Liver (tissue), 9 donors: ENCODE results near the gene PRKD3. TPM values are rescaled to one million over a fixed set of nuclear protein-coding genes. Genes with fewer than 3 reads are reported as not detected.

Experiments used
- DNase-seq: peaks from one replicate; pipeline ENCODE4 v3.0.0-alpha.2; 2017; ENCODE audit warnings: low spot score
- H3K27ac ChIP-seq, 2 donors: one replicate each; pipeline ENCODE4 v1.7.0; 2013; ENCODE audit warnings: inconsistent platforms in 2 of 2, low read length in 2 of 2, control low read depth in 1 of 2, low read depth in 1 of 2, mild to moderate bottlenecking in 1 of 2
- H3K27me3 ChIP-seq, 4 donors: one replicate each; pipeline versions ENCODE4 v1.6.1 to v1.7.0; 2013; ENCODE audit warnings: low read length in 3 of 4, inconsistent platforms in 1 of 4, mild to moderate bottlenecking in 1 of 4, moderate library complexity in 1 of 4; ENCODE audit not compliant: control insufficient read depth in 4 of 4, insufficient read depth in 4 of 4
- H3K36me3 ChIP-seq, 4 donors: one replicate each; pipeline versions ENCODE4 v1.6.1 to v1.7.0; 2013; ENCODE audit warnings: low read length in 3 of 4, mild to moderate bottlenecking in 3 of 4, low read depth in 1 of 4, moderate library complexity in 1 of 4; ENCODE audit not compliant: control insufficient read depth in 4 of 4, insufficient read depth in 3 of 4
- H3K4me1 ChIP-seq, 4 donors: one replicate each; pipeline versions ENCODE4 v1.6.1 to v1.7.0; 2013; ENCODE audit warnings: low read length in 3 of 4, mild to moderate bottlenecking in 3 of 4, moderate library complexity in 1 of 4; ENCODE audit not compliant: control insufficient read depth in 4 of 4, insufficient read depth in 4 of 4
- H3K4me3 ChIP-seq, 3 donors: one replicate each; pipeline versions ENCODE4 v1.6.1 to v1.7.0; 2013; ENCODE audit warnings: low read length in 3 of 3, control low read depth in 1 of 3, low read depth in 1 of 3, mild to moderate bottlenecking in 1 of 3
- H3K9ac ChIP-seq, 2 donors: one replicate each; pipeline ENCODE4 v1.7.0; 2013; ENCODE audit warnings: low read length in 2 of 2, mild to moderate bottlenecking in 2 of 2, moderate library complexity in 2 of 2, control low read depth in 1 of 2, low read depth in 1 of 2
- H3K9me3 ChIP-seq, 4 donors: one replicate each; pipeline versions ENCODE4 v1.6.1 to v1.7.0; 2013; ENCODE audit warnings: low read length in 3 of 4; ENCODE audit not compliant: control insufficient read depth in 4 of 4
- EGR1 ChIP-seq, 2 donors: IDR thresholded peaks; 2 replicates each; pipeline ENCODE4 v1.6.1; 2016 to 2018; ENCODE audit warnings: antibody characterized with exemption in 2 of 2, low read depth in 2 of 2
- FOXA1 ChIP-seq: IDR thresholded peaks from 2 replicates; pipeline ENCODE4 v1.6.1; 2016; ENCODE audit warnings: antibody characterized with exemption
- FOXA2 ChIP-seq: IDR thresholded peaks from 2 replicates; pipeline ENCODE4 v1.6.1; 2016; ENCODE audit warnings: antibody characterized with exemption
- GABPA ChIP-seq, 2 donors: IDR thresholded peaks in 1 of 2; conservative IDR thresholded peaks in 1 of 2; 2 replicates each; pipeline ENCODE4 v1.6.1; 2016; ENCODE audit warnings: antibody characterized with exemption in 2 of 2, mild to moderate bottlenecking in 1 of 2, moderate library complexity in 1 of 2
- HNF4A ChIP-seq, 2 donors: conservative IDR thresholded peaks; 2 replicates each; pipeline ENCODE4 v1.6.1; 2016; ENCODE audit warnings: antibody characterized with exemption in 2 of 2, mild to moderate bottlenecking in 2 of 2
- HNF4G ChIP-seq: IDR thresholded peaks from 2 replicates; pipeline ENCODE4 v1.6.1; 2016; ENCODE audit warnings: antibody characterized with exemption
- JUND ChIP-seq, 2 donors: IDR thresholded peaks; 2 replicates each; pipeline ENCODE4 v1.6.1; 2016; ENCODE audit warnings: antibody characterized with exemption in 2 of 2
- NR2F2 ChIP-seq: IDR thresholded peaks from 2 replicates; pipeline ENCODE4 v1.6.1; 2016; ENCODE audit warnings: antibody characterized with exemption
- RAD21 ChIP-seq, 2 donors: IDR thresholded peaks; 2 replicates each; pipeline ENCODE4 v1.6.1; 2016; ENCODE audit warnings: antibody characterized with exemption in 2 of 2, mild to moderate bottlenecking in 2 of 2
- RXRA ChIP-seq, 2 donors: IDR thresholded peaks; 2 replicates each; pipeline ENCODE4 v1.6.1; 2017 to 2018; ENCODE audit warnings: antibody characterized with exemption in 2 of 2, mild to moderate bottlenecking in 1 of 2
- SP1 ChIP-seq: IDR thresholded peaks from 2 replicates; pipeline ENCODE4 v1.6.1; 2018; ENCODE audit warnings: antibody characterized with exemption, mild to moderate bottlenecking
- TAF1 ChIP-seq: conservative IDR thresholded peaks from 2 replicates; pipeline ENCODE4 v1.6.1; 2016; ENCODE audit warnings: antibody characterized with exemption, mild to moderate bottlenecking
- YY1 ChIP-seq: IDR thresholded peaks from 2 replicates; pipeline ENCODE4 v1.6.1; 2016; ENCODE audit warnings: antibody characterized with exemption, mild to moderate bottlenecking
- WGBS: extraction: QIAGEN DNeasy Blood & Tissue Kit; methylation state at CpG from one replicate; pipeline ENCODE4 v1.1.7; 2013; 5-methylcytosine and 5-hydroxymethylcytosine counted together
- polyA plus RNA-seq, 2 donors: library from polyadenylated mRNA; stranded (reverse) in 1 of 2; unstranded in 1 of 2; fragments of 200-250 nt in 1 of 2; fragments of >200 nt in 1 of 2; fragmentation: Nextera tagmentation in 1 of 2; extraction: Ambion mirVana in 1 of 2; gene quantifications; one replicate each; pipeline versions ENCODE4 v1.2.1 to v1.2.3, GENCODE V29; 2013 to 2015
- total RNA-seq, 2 donors: library from RNA; depleted of rRNA; stranded (reverse); fragments of >200 nt; gene quantifications; one replicate each; pipeline ENCODE4 v1.2.3, GENCODE V29; 2014
- TF ChIP-seq, protein P1 (sequence below): fragments of 150-350 bp; IDR thresholded peaks from 2 replicates; pipeline ENCODE4 v1.5.1; 2017; ENCODE audit warnings: improper control_type of control experiment, low read depth, low read length; ENCODE audit not compliant: missing input control
- TF ChIP-seq, protein P2 (sequence below): IDR thresholded peaks from 2 replicates; pipeline ENCODE4 v1.6.1; 2016; ENCODE audit warnings: antibody characterized with exemption
- TF ChIP-seq, protein P3 (sequence below): IDR thresholded peaks from 2 replicates; pipeline ENCODE4 v1.6.1; 2016; ENCODE audit warnings: antibody characterized with exemption
- TF ChIP-seq, protein P4 (sequence below): IDR thresholded peaks from 2 replicates; pipeline ENCODE4 v1.6.1; 2016; ENCODE audit warnings: antibody characterized with exemption, mild to moderate bottlenecking
- TF ChIP-seq, protein P5 (sequence below): IDR thresholded peaks from 2 replicates; pipeline ENCODE4 v1.6.1; 2016; ENCODE audit warnings: antibody characterized with exemption
- donor health status: healthy.
- donor health status: healthy.
- donor health status: healthy.
- donor health status: healthy.
- donor health status: healthy.

Gene PRKD3
- total and polyA plus RNA-seq, 4 donors, result 4.4 to 19.7 (median 8.1) TPM

GRCh38 chr2:37348155-37348554, 23.5 kb upstream of the PRKD3 start:
- peaks cover 8 to 18% (median 13%) of the 10 kb centered on the region in 4 donors for H3K4me1 ChIP-seq
- no peaks in the 10 kb centered on the region for H3K36me3 ChIP-seq
- DNase-seq, result no peak

More at GRCh38 chr2:37348155-37348554, 23.5 kb upstream of the PRKD3 start:
- Histone ChIP-seq H3K27ac (no peak overlapping the region), H3K9ac (no peak overlapping the region), H3K9me3 (no peaks in the 10 kb centered on the region), H3K27me3 (no peaks in the 10 kb centered on the region), H3K4me3 (no peak overlapping the region)
- 88% methylated on average over 5 of the region's 5 CpGs for WGBS
- TF ChIP-seq TAF1 (no peak), NR2F2 (no peak), EGR1 (IDR thresholded peaks at IDR 0.05; ENCODE audit: low read depth in 2 of 2) (no peak), HNF4A (conservative IDR thresholded peaks at IDR 0.05) (no peak), JUND (IDR thresholded peaks at IDR 0.05) (no peak), HNF4G (no peak), SP1 (no peak), RAD21 (IDR thresholded peaks at IDR 0.05) (no peak), FOXA2 (no peak), YY1 (no peak), RXRA (IDR thresholded peaks at IDR 0.05) (no peak), GABPA (IDR thresholded peaks at IDR 0.05 in 1 of 2, conservative IDR thresholded peaks at IDR 0.05 in 1 of 2) (no peak), FOXA1 (no peak)
- TF ChIP-seq, protein P1, sequence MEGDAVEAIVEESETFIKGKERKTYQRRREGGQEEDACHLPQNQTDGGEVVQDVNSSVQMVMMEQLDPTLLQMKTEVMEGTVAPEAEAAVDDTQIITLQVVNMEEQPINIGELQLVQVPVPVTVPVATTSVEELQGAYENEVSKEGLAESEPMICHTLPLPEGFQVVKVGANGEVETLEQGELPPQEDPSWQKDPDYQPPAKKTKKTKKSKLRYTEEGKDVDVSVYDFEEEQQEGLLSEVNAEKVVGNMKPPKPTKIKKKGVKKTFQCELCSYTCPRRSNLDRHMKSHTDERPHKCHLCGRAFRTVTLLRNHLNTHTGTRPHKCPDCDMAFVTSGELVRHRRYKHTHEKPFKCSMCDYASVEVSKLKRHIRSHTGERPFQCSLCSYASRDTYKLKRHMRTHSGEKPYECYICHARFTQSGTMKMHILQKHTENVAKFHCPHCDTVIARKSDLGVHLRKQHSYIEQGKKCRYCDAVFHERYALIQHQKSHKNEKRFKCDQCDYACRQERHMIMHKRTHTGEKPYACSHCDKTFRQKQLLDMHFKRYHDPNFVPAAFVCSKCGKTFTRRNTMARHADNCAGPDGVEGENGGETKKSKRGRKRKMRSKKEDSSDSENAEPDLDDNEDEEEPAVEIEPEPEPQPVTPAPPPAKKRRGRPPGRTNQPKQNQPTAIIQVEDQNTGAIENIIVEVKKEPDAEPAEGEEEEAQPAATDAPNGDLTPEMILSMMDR, result no peak
- TF ChIP-seq, protein P2, sequence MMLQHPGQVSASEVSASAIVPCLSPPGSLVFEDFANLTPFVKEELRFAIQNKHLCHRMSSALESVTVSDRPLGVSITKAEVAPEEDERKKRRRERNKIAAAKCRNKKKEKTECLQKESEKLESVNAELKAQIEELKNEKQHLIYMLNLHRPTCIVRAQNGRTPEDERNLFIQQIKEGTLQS, result no peak
- TF ChIP-seq, protein P3, sequence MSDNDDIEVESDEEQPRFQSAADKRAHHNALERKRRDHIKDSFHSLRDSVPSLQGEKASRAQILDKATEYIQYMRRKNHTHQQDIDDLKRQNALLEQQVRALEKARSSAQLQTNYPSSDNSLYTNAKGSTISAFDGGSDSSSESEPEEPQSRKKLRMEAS, result no peak
- TF ChIP-seq, protein P4, sequence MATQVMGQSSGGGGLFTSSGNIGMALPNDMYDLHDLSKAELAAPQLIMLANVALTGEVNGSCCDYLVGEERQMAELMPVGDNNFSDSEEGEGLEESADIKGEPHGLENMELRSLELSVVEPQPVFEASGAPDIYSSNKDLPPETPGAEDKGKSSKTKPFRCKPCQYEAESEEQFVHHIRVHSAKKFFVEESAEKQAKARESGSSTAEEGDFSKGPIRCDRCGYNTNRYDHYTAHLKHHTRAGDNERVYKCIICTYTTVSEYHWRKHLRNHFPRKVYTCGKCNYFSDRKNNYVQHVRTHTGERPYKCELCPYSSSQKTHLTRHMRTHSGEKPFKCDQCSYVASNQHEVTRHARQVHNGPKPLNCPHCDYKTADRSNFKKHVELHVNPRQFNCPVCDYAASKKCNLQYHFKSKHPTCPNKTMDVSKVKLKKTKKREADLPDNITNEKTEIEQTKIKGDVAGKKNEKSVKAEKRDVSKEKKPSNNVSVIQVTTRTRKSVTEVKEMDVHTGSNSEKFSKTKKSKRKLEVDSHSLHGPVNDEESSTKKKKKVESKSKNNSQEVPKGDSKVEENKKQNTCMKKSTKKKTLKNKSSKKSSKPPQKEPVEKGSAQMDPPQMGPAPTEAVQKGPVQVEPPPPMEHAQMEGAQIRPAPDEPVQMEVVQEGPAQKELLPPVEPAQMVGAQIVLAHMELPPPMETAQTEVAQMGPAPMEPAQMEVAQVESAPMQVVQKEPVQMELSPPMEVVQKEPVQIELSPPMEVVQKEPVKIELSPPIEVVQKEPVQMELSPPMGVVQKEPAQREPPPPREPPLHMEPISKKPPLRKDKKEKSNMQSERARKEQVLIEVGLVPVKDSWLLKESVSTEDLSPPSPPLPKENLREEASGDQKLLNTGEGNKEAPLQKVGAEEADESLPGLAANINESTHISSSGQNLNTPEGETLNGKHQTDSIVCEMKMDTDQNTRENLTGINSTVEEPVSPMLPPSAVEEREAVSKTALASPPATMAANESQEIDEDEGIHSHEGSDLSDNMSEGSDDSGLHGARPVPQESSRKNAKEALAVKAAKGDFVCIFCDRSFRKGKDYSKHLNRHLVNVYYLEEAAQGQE, result no peak
- TF ChIP-seq, protein P5, sequence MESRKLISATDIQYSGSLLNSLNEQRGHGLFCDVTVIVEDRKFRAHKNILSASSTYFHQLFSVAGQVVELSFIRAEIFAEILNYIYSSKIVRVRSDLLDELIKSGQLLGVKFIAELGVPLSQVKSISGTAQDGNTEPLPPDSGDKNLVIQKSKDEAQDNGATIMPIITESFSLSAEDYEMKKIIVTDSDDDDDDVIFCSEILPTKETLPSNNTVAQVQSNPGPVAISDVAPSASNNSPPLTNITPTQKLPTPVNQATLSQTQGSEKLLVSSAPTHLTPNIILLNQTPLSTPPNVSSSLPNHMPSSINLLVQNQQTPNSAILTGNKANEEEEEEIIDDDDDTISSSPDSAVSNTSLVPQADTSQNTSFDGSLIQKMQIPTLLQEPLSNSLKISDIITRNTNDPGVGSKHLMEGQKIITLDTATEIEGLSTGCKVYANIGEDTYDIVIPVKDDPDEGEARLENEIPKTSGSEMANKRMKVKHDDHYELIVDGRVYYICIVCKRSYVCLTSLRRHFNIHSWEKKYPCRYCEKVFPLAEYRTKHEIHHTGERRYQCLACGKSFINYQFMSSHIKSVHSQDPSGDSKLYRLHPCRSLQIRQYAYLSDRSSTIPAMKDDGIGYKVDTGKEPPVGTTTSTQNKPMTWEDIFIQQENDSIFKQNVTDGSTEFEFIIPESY, result no peak
